IMR-90 (cell line): ENCODE data around the gene OLIG3. TPM values are rescaled to one million over a fixed set of nuclear protein-coding genes. Genes with fewer than 3 reads are reported as not detected.
A peak's percentile ranks its signal among the peaks of the same experiment; 100 is the strongest.

ENCODE experiments used
- ATAC-seq: fragments of 200-7000 bp; cut with Tn5 transposase; 2 replicates; pipeline ENCODE4 v1.9.1; 2020; ENCODE audit warnings: low read depth, mild to moderate bottlenecking, moderate library complexity
- BruUV-seq: library from RNA; stranded (reverse); fragments of 400-500 nt; replicated peaks from 2 replicates; lab custom pipeline; 2021; lab: Mats Ljungman, UMichigan
- CTCF ChIA-PET: fragments of 300-600 bp; formaldehyde crosslinking; extraction: SDS; loops from one replicate; lab custom pipeline; 2021; ENCODE audit warnings: antibody characterized with exemption; lab: Yijun Ruan, JAX
- POLR2A ChIA-PET: fragments of 300-600 bp; sonication (Branson Sonifier 250); formaldehyde crosslinking; loops from one replicate; lab custom pipeline; 2022; ENCODE audit warnings: antibody characterized with exemption; ENCODE audit not compliant: unreplicated experiment; lab: Charles Lee
- DNase-seq: peaks from one replicate; pipeline ENCODE4 v3.0.0; 2013
- H2AFZ ChIP-seq: replicated peaks from 2 replicates; pipeline ENCODE3; 2013; ENCODE audit warnings: low read length, mild to moderate bottlenecking; ENCODE audit not compliant: poor library complexity
- H2AK5ac ChIP-seq: 2 replicates; pipeline ENCODE4 v1.6.1; 2013; ENCODE audit warnings: low read depth, low read length, inconsistent platforms
- H2AK9ac ChIP-seq: replicated peaks from 2 replicates; pipeline ENCODE3; 2013; ENCODE audit warnings: mild to moderate bottlenecking, low read depth, low read length, moderate library complexity; ENCODE audit not compliant: poor library complexity
- H2BK120ac ChIP-seq: 2 replicates; pipeline ENCODE4 v1.6.1; 2013; ENCODE audit warnings: low read depth, low read length, inconsistent platforms
- H2BK15ac ChIP-seq: 3 replicates; pipeline ENCODE4 v1.6.1; 2013; ENCODE audit warnings: low read depth, low read length, inconsistent platforms
- H2BK20ac ChIP-seq: 2 replicates; pipeline ENCODE4 v1.6.1; 2013; ENCODE audit warnings: low read depth, mild to moderate bottlenecking, inconsistent platforms, low read length, moderate library complexity
- H2BK5ac ChIP-seq: 2 replicates; pipeline ENCODE4 v1.6.1; 2013; ENCODE audit warnings: mild to moderate bottlenecking, low read depth, low read length, inconsistent platforms; ENCODE audit not compliant: poor library complexity, severe bottlenecking
- H3K14ac ChIP-seq: replicated peaks from 2 replicates; pipeline ENCODE4 v1.6.1; 2013; ENCODE audit warnings: low read depth, low read length, inconsistent platforms
- H3K18ac ChIP-seq: 2 replicates; pipeline ENCODE4 v1.6.1; 2013; ENCODE audit warnings: low read depth, low read length, control low read depth
- H3K23ac ChIP-seq: 2 replicates; pipeline ENCODE4 v1.6.1; 2013; ENCODE audit warnings: low read depth, low read length, inconsistent platforms
- H3K27ac ChIP-seq: 2 replicates; pipeline ENCODE4 v1.5.1; 2013; ENCODE audit warnings: mild to moderate bottlenecking, control low read depth, low read length; ENCODE audit not compliant: insufficient read depth
- H3K27me3 ChIP-seq: 2 replicates; pipeline ENCODE4 v1.6.1; 2013; ENCODE audit warnings: low read length; ENCODE audit not compliant: control insufficient read depth, insufficient read depth
- H3K36me3 ChIP-seq: 2 replicates; pipeline ENCODE4 v1.6.1; 2013; ENCODE audit warnings: low read length, mixed read lengths; ENCODE audit not compliant: control insufficient read depth, insufficient read depth
- H3K4ac ChIP-seq: 2 replicates; pipeline ENCODE4 v1.6.1; 2013; ENCODE audit warnings: low read depth, low read length, inconsistent platforms
- H3K4me1 ChIP-seq: 2 replicates; pipeline ENCODE4 v1.6.1; 2013; ENCODE audit warnings: low read length, mixed read lengths; ENCODE audit not compliant: control insufficient read depth, insufficient read depth
- H3K4me2 ChIP-seq: 2 replicates; pipeline ENCODE4 v1.6.1; 2013; ENCODE audit warnings: low read depth, mild to moderate bottlenecking, control low read depth, low read length, moderate library complexity
- H3K4me3 ChIP-seq: 2 replicates; pipeline ENCODE4 v1.5.1; 2013; ENCODE audit warnings: low read depth, mild to moderate bottlenecking, control low read depth, low read length, moderate library complexity; ENCODE audit not compliant: insufficient read depth
- H3K56ac ChIP-seq: 2 replicates; pipeline ENCODE4 v1.6.1; 2013; ENCODE audit warnings: low read length, inconsistent platforms; ENCODE audit not compliant: insufficient read depth; ENCODE audit errors: extremely low read depth
- H3K79me1 ChIP-seq, 2 experiments: 2 replicates each; pipeline ENCODE4 v1.6.1; 2013; ENCODE audit warnings: low read length in 2 of 2, inconsistent platforms in 1 of 2, low read depth in 1 of 2
- H3K9ac ChIP-seq: 2 replicates; pipeline ENCODE4 v1.6.1; 2013; ENCODE audit warnings: low read depth, low read length, control low read depth
- H3K9me1 ChIP-seq: 2 replicates; pipeline ENCODE4 v1.6.1; 2013; ENCODE audit warnings: low read length, inconsistent platforms; ENCODE audit not compliant: insufficient read depth
- H3K9me3 ChIP-seq: 2 replicates; pipeline ENCODE4 v1.6.1; 2013; ENCODE audit warnings: low read length; ENCODE audit not compliant: control insufficient read depth, insufficient read depth
- H4K20me1 ChIP-seq: 2 replicates; pipeline ENCODE4 v1.6.1; 2013; ENCODE audit warnings: low read length, inconsistent platforms; ENCODE audit not compliant: insufficient read depth
- H4K5ac ChIP-seq: 2 replicates; pipeline ENCODE4 v1.6.1; 2013; ENCODE audit warnings: mild to moderate bottlenecking, low read depth, low read length, control low read depth
- H4K8ac ChIP-seq, 2 experiments: 2 replicates each; pipeline ENCODE4 v1.6.1; 2013; ENCODE audit warnings: low read depth in 2 of 2, low read length in 2 of 2, control low read depth in 1 of 2, inconsistent platforms in 1 of 2
- H4K91ac ChIP-seq: 2 replicates; pipeline ENCODE4 v1.6.1; 2013; ENCODE audit warnings: low read depth, low read length, inconsistent platforms; ENCODE audit not compliant: insufficient read depth
- CTCF ChIP-seq: conservative IDR thresholded peaks from 2 replicates; pipeline ENCODE4 v1.5.1; 2012; ENCODE audit warnings: mild to moderate bottlenecking, low read depth, low read length, improper control_type of control experiment
- FOS ChIP-seq: fragments of 150-350 bp; IDR thresholded peaks from 2 replicates; pipeline ENCODE4 v1.6.1; 2016; ENCODE audit warnings: low read depth, low read length
- MXI1 ChIP-seq: IDR thresholded peaks from 2 replicates; pipeline ENCODE4 v1.6.1; 2012; ENCODE audit warnings: low read depth, mild to moderate bottlenecking, low read length, moderate library complexity, borderline replicate concordance
- NFE2L2 ChIP-seq: fragments of 150-350 bp; IDR thresholded peaks from 2 replicates; pipeline ENCODE4 v1.6.1; 2016; ENCODE audit warnings: low read depth, mild to moderate bottlenecking, low read length
- RAD21 ChIP-seq: IDR thresholded peaks from 2 replicates; pipeline ENCODE4 v1.6.1; 2012; ENCODE audit warnings: low read length, improper control_type of control experiment
- USF2 ChIP-seq: fragments of 150-350 bp; IDR thresholded peaks from 2 replicates; pipeline ENCODE4 v1.6.1; 2017; ENCODE audit warnings: mild to moderate bottlenecking, antibody characterized with exemption, low read length, low read depth
- WGBS, 2 experiments: methylation state at CpG; one replicate each; pipeline versions ENCODE4 v1.1.5 to v1.1.7; 2013; ENCODE audit warnings: missing lambda C conversion rate in 2 of 2; ENCODE audit not compliant: insufficient read length in 1 of 2; ENCODE audit errors: extremely low coverage in 2 of 2; 5-methylcytosine and 5-hydroxymethylcytosine counted together
- dilution Hi-C: fragments of 300-500 bp; cut with HindIII; formaldehyde crosslinking; loops from one replicate; pipeline ENCODE4 v1.14.3; 2018; ENCODE audit warnings: low sequenced_read_pairs; ENCODE audit not compliant: unreplicated experiment
- in situ Hi-C: fragments of 300-500 bp; cut with MboI; formaldehyde crosslinking; loops from 3 replicates; pipeline ENCODE4 v1.14.3; 2019; ENCODE audit warnings: low sequenced_read_pairs, inconsistent platforms, mixed read lengths
- intact Hi-C: fragments of 100-400 bp; cut with micrococcal nuclease; formaldehyde crosslinking; loops from 2 replicates; pipeline ENCODE4 v1.10.0; 2022
- polyA plus RNA-seq, 3 experiments: library from polyadenylated mRNA; depleted of rRNA; stranded (reverse); fragments of >200 nt; gene quantifications; 2 replicates each; pipeline ENCODE4 v1.2.3, GENCODE V29; 2012; ENCODE audit warnings: low replicate concordance in 1 of 3
- total RNA-seq: library from RNA; depleted of rRNA; stranded (reverse); fragments of >200 nt; gene quantifications from 2 replicates; pipeline ENCODE4 v1.2.3, GENCODE V29; 2012

The OLIG3 gene
- total and polyA plus RNA-seq, 2 of the 4 experiments (the other 2 are of a cell fraction): not detected

GRCh38 chr6:137496909-137497720 lies 2.9 kb upstream of the OLIG3 start:
- WGBS, 2 experiments: 8% methylated on average over 11 of the region's 47 CpGs; no CpG with 5 or more reads in 1 of the 2 experiments
- ATAC-seq: no peak

More at GRCh38 chr6:137496909-137497720, 2.9 kb upstream of the OLIG3 start:
- H3K4ac ChIP-seq: no peak overlapping the region
- no peak overlapping the region for H2BK20ac ChIP-seq
- no peak overlapping the region for H4K91ac ChIP-seq
- H3K27me3 ChIP-seq: peaks cover 72% of the 10 kb centered on the region
- no peak overlapping the region for H2BK5ac ChIP-seq
- POLR2A ChIA-PET: no interaction called here
- H3K4me2 ChIP-seq: no peak overlapping the region
- H2AK5ac ChIP-seq: no peak overlapping the region
- CTCF ChIA-PET: interaction anchor here (0.6 to 0.7 kb wide), 2 partner anchors 291 to 421 kb away, joined by 3 to 5 read pairs; no protein-coding TSS in a partner anchor
- H4K5ac ChIP-seq: no peak overlapping the region
- H3K9me3 ChIP-seq: peaks cover 6% of the 10 kb centered on the region; the same call in 1 of the 2 replicates
- no peak overlapping the region for H4K8ac ChIP-seq
- H3K4me3 ChIP-seq: no peak overlapping the region
- H3K56ac ChIP-seq: no peak overlapping the region
- no peak overlapping the region for H3K9ac ChIP-seq
- no peak overlapping the region for H3K14ac ChIP-seq
- BruUV-seq: no TSS peak
- TF ChIP-seq RAD21 (no peak), NFE2L2 (no peak), MXI1 (no peak), CTCF (no peak), USF2 (no peak), FOS (no peak)
- H3K18ac ChIP-seq: no peak overlapping the region
- no peaks in the 10 kb centered on the region for H4K20me1 ChIP-seq
- dilution Hi-C loops (no loop called here), in situ Hi-C loops (no loop called here), intact Hi-C loops (no loop called here)
- no peak overlapping the region for H2BK15ac ChIP-seq
- no peaks in the 10 kb centered on the region for H3K4me1 ChIP-seq
- H3K9me1 ChIP-seq: no peaks in the 10 kb centered on the region; the same call in 1 of the 2 replicates
- no peak overlapping the region for H2BK120ac ChIP-seq
- no peak overlapping the region for H3K27ac ChIP-seq
- H2AFZ ChIP-seq: peak overlapping the region; percentile 32
- no peak for DNase-seq
- no peaks in the 10 kb centered on the region for H3K36me3 ChIP-seq
- no peak overlapping the region for H2AK9ac ChIP-seq
- H3K79me1 ChIP-seq: no peaks in the 10 kb centered on the region
- no peak overlapping the region for H3K23ac ChIP-seq
